ENCODE measurements around the gene PHTF2.
A peak's percentile ranks its signal among the peaks of the same experiment; 100 is the strongest.

PHTF2 gene

DNA sequence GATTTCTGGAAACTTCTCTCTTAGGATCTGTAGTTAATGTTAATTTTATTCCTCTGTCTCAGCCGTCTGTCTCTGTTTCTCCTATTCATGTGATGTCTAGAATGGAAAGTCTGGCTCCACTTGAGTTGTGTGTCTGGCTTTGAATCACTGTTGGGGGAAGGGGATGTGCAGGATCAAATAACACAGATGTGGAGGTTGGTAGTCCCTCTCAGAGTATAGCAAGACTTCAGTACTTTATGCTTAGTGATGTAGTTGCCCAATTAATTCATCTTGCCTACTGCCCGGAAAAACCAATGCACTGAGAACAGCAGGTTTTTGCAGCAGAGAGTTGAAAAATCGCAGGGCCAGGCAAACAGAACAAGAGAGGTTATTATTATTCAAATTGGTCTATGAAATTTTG, 79.2 kb downstream of the PHTF2 start:
- DNase-seq (ENCODE audit: low spot score) = no peak

GRCh38 chr7:77878500-77878899, 79.9 kb downstream of the PHTF2 start:
- no peak for DNase-seq (ENCODE audit: low spot score)

- DNase-seq (ENCODE audit: low spot score) = no peak
These were observed 80.7 kb downstream of the PHTF2 start for GRCh38 chr7:77879272-77879671.

GRCh38 chr7:77881871-77882270, 83.3 kb downstream of the PHTF2 start:
- DNase-seq (ENCODE audit: low spot score) = no peak

DNA sequence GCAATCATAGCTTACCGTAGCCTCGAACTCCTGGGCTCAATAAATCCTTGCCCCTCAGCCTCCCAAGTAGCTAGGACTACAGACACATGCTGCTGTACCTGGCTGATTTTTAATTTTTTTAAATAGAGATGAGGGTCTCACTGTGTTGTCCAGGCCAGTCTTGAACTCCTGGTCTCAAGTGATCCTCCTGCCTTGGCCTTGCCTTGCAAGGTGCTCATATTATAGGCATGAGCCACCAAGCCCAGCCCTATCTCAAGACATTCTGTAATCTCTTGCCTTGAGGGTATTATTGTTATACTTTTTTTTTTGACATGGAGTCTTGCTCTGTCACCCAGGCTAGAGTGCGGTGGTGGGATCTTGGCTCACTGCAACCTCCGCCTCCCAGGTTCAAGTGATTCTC, 86.6 kb downstream of the PHTF2 start:
- no peak for DNase-seq (ENCODE audit: low spot score)

DNA sequence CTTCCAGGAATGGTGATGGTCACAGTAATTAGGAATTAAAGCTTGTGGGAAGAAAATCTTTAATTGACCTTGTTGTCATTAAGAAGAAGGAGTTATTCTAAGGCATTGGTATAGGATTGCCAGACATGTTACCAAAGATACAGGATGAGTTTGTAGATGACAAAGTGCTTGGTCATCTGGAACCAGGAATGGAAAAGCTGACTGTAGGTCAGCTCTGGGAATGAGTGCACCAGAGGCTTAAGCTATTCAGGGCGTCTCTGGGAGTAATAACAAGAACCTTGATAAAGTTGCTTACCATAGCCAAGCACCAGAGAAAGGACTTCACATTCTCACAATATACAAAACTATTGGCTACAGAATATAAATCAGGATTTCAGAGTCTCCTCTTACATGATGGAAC, 89.0 kb downstream of the PHTF2 start:
- peak; percentile 7 for DNase-seq (ENCODE audit: low spot score)

GRCh38 chr7:77888998-77889397, 90.4 kb downstream of the PHTF2 start:
- no peak for DNase-seq (ENCODE audit: low spot score)

GRCh38 chr7:77893813-77894212, 95.2 kb downstream of the PHTF2 start:
- no peak for DNase-seq (ENCODE audit: low spot score)

DNA sequence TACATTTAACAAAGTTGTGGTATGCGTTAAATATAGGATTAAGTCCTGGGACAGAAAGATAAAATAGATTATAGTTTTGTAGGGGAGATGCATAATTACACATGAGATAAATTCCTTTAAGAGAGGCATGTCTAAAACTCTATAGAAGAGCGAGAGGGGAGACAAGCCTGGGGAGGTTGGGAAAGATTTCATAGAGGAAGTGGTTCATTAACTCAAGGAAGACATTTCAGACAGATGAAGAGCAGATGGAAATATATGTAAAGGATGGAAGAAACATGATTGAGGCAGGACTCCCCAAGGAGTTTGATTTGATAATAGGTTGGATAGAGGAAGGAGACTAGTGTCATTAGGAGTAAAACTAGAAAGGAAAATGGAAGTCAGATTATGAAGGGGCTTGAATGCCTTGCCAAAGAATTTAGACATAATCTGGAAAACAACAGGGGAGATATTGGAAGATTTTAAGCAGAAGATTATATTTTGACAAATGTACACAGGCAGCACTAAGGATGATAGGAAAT, 96.1 kb downstream of the PHTF2 start:
- DNase-seq (ENCODE audit: low spot score) = no peak

DNA sequence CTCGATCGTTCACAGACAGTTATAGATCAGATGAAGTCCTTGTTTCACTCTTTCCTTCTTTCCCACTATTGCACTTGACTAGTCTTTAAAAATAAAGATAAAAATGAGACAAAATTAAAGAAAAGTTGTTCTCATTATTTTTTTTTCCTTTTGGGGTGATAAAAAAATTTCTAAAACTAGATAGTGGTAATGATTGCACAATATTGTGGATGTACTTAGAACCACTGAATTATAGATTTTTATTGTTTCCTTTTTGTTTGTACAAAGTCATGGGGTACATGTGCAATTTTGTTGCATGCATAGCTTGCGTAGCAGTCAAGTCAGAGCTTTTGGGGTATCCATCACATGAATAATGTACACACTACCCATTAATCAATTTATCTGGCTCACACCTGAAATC, 97.3 kb downstream of the PHTF2 start:
- no peak for DNase-seq (ENCODE audit: low spot score)

GRCh38 chr7:77897004-77897547, 98.5 kb downstream of the PHTF2 start:
- DNase-seq (ENCODE audit: low spot score) = no peak

DNA sequence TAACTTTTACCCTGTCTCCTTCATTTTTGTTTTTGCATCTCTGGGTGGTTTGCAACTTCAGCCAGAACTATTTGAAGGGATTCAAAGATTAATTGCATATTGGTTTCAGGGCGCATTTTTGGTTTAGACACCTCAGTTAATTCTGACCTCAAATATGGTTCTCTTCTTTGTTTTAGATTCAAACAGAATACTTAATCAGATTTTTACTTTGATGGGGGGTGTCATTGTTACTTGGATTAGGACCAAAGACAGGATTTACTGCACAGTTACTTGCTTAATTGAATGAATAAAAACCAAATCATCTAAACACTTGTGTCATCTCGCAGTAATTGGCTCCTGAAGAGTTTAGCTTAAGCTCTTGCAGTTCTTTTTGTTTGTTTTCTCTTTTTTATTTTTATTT, 100.9 kb downstream of the PHTF2 start:
- DNase-seq (ENCODE audit: low spot score) = no peak

- DNase-seq (ENCODE audit: low spot score) = no peak
These were observed 105.0 kb downstream of the PHTF2 start for GRCh38 chr7:77903597-77903996.

- no peak for DNase-seq (ENCODE audit: low spot score)
These were observed 105.7 kb downstream of the PHTF2 start for GRCh38 chr7:77904252-77904651.

GRCh38 chr7:77907281-77907680, 108.7 kb downstream of the PHTF2 start:
- DNase-seq (ENCODE audit: low spot score) = no peak

GRCh38 chr7:77908664-77909063, 110.1 kb downstream of the PHTF2 start:
- no peak for DNase-seq (ENCODE audit: low spot score)

DNA sequence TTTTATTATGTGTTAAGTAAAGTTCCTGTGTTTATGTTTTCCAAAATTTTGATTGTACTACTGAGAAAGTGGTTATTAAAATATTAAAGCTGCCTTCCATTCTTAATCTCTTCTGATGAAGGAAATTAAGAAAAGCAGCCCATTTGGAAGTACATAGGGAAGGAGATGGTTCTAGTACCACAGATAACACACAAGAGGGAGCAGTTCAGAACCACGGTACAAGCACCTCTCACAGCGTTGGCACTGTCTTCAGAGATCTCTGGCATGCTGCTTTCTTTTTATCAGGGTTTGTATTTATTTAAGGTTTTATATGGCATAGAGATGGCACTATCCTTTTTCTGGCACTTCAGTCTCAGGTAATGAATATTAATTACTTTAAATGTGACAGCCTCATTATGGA, 111.6 kb downstream of the PHTF2 start:
- no peak for DNase-seq (ENCODE audit: low spot score)

DNA sequence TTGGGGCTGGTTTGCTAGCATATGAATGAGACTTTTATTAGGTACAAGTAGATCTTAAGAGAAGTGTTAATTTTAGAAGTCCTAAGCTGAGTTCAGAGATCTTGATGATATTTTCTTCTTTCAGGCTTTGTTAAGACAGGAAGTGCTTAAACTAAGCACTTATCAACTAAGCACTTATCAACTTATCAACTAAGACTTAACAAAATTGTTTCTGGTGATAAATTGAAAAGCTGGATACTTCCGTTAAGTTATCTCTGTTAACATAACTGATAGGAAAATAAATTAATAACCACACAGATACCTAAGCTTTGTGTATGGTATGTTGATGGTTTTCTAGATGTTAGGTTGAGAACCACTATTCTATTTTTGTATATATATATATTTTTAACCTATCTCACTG, 113.7 kb downstream of the PHTF2 start:
- no peak for DNase-seq (ENCODE audit: low spot score)

DNA sequence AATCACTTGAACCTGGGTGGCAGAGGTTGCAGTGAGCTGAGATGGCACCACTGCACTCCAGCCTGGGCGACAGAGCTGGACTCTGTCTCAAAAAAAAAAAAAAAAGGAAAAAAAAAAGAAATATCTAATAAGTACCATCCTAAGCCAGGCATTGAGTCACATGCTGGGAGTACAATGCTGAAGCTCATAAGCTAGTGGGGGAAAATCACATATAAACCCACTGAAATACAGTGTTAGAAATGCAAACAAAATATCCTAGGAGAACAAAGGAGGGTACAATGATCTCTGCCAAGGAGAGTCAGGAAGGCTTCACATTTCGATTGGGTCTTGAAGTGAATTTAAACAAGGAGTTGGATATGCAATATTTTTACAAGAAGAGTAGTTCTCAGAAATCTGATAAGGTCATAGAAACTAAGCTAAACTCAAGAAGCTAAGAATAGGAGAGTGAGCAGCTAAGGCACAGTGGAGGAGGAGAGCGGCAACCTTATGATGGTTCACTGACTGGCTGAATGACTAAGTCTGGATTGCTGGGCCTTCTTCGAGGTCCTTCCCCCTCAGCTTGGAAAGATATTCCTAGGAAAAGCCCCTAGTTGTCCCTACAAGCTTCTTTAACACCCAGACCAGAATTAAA, 115.5 kb downstream of the PHTF2 start:
- DNase-seq (ENCODE audit: low spot score) = no peak

DNA sequence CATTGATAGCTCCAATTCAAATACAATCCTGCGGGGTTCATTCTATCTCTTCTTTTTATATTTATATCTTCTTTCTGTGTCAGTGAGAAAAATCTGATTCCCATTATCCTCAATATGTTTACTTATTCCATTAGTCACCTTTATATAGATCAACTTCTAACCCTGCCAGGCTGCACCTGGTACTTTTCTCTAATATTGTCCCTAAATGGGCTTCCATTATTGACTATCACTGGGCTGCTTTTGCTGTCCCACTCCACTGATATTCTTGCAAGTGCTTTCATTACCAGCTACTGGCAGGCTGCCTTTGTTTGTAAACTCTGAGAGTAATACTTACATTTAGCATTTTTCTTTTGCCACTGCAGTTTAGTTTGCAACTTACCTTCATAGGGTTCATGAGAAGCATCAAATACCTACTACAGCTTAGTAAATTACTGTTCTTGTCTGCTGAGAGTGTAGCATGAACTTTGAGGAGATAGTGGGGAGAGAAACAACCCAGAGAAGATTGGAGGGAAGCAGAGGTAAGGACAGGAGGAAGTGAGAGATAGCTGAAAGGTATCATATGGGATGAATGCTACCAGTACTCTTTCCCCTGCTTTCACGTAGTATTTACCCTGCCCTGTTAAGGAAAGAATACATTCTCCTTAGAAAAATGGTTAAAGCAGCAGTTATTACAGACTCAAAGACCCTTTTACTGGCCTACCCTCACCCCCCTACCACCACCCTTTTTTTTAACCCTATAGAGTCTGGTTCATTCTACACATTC, 119.1 kb downstream of the PHTF2 start:
- no peak for DNase-seq (ENCODE audit: low spot score)

DNA sequence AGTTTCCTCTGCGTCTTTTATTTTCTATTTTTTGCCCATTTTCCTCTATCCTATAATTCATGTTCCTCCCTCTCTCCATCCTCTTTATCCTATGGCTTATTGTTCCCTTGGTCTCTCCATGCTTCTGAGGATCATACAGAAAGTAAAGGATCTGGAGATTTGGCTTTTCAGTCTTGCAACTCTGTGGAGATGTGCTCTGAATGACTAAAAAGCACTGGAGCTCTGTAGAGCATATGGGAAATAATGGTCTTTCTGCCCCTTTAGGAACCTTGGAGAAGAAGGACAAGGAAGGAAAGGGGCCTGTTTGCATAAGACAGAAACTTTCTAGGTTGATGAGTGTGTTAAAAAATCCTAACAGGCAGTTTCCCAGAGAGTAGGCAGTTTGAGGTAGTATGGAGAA, 120.1 kb downstream of the PHTF2 start:
- no peak for DNase-seq (ENCODE audit: low spot score)

- no peak for DNase-seq (ENCODE audit: low spot score)
These were observed 124.8 kb downstream of the PHTF2 start for GRCh38 chr7:77923419-77923818.

GRCh38 chr7:77930496-77930895, 131.9 kb downstream of the PHTF2 start:
- DNase-seq (ENCODE audit: low spot score) = no peak
